Fibroblast of lung (primary cell): ENCODE data around the gene GPC6. TPM values are rescaled to one million over a fixed set of nuclear protein-coding genes. Genes with fewer than 3 reads are reported as not detected.

ENCODE experiments used
- DNase-seq, 2 donors: peaks; one replicate each; pipeline versions ENCODE4 v3.0.0 to v3.0.0-alpha.2; 2010; ENCODE audit warnings: low read depth in 2 of 2
- H2AFZ ChIP-seq: 2 replicates; pipeline ENCODE4 v1.5.1; 2012; ENCODE audit warnings: low read length, control low read depth, inconsistent platforms
- H3K27ac ChIP-seq: 2 replicates; pipeline ENCODE4 v1.5.1; 2011; ENCODE audit warnings: low read length, control low read depth; ENCODE audit not compliant: insufficient read depth
- H3K27me3 ChIP-seq: 2 replicates; pipeline ENCODE4 v1.5.1; 2011; ENCODE audit warnings: mild to moderate bottlenecking, low read length; ENCODE audit not compliant: control insufficient read depth, insufficient read depth
- H3K36me3 ChIP-seq: 2 replicates; pipeline ENCODE4 v1.5.1; 2011; ENCODE audit warnings: low read length; ENCODE audit not compliant: control insufficient read depth, insufficient read depth
- H3K4me1 ChIP-seq: 2 replicates; pipeline ENCODE4 v1.5.1; 2011; ENCODE audit warnings: low read length; ENCODE audit not compliant: control insufficient read depth, insufficient read depth; ENCODE audit errors: extremely low read depth
- H3K4me2 ChIP-seq: 2 replicates; pipeline ENCODE4 v1.5.1; 2011; ENCODE audit warnings: low read length, control low read depth; ENCODE audit not compliant: insufficient read depth; ENCODE audit errors: extremely low read depth
- H3K4me3 ChIP-seq, 4 experiments: fragments of 200-600 bp in 1 of 4; sonication (generic) in 1 of 4; replicated peaks in 1 of 4; 2 replicates each; pipeline ENCODE4 v1.5.1; 2011 to 2016; ENCODE audit warnings: low read length in 4 of 4, low read depth in 3 of 4, mild to moderate bottlenecking in 3 of 4, control low read depth in 2 of 4, inconsistent platforms in 1 of 4, mixed read lengths in 1 of 4; ENCODE audit not compliant: insufficient read depth in 1 of 4; ENCODE audit errors: control extremely low read depth in 1 of 4
- H3K79me2 ChIP-seq: 2 replicates; pipeline ENCODE4 v1.5.1; 2012; ENCODE audit warnings: mild to moderate bottlenecking, low read length, inconsistent platforms; ENCODE audit not compliant: control insufficient read depth, insufficient read depth
- H3K9ac ChIP-seq: 2 replicates; pipeline ENCODE4 v1.5.1; 2011; ENCODE audit warnings: mild to moderate bottlenecking, low read length, control low read depth; ENCODE audit not compliant: insufficient read depth
- H3K9me3 ChIP-seq: 2 replicates; pipeline ENCODE4 v1.5.1; 2012; ENCODE audit warnings: low read depth, low read length; ENCODE audit not compliant: control insufficient read depth, insufficient read depth
- H4K20me1 ChIP-seq: 2 replicates; pipeline ENCODE4 v1.5.1; 2011; ENCODE audit warnings: low read length; ENCODE audit not compliant: control insufficient read depth, insufficient read depth; ENCODE audit errors: extremely low read depth
- EZH2 ChIP-seq: IDR thresholded peaks from 2 replicates; pipeline ENCODE4 v1.5.1; 2012; ENCODE audit warnings: low read length, control low read depth, mild to moderate bottlenecking; ENCODE audit errors: missing control alignments
- polyA plus RNA-seq, 2 donors: library from polyadenylated mRNA; depleted of rRNA in 1 of 2; stranded (reverse) in 1 of 2; unstranded in 1 of 2; fragments of >200 nt; gene quantifications; 2 replicates each; pipeline ENCODE4 v1.2.1, GENCODE V29; 2011 to 2012; ENCODE audit warnings: missing spikeins in 1 of 2
- total RNA-seq: library from RNA; depleted of rRNA; stranded (reverse); fragments of >200 nt; gene quantifications from 2 replicates; pipeline ENCODE4 v1.2.1, GENCODE V29; 2014
- TF ChIP-seq, protein P1 (sequence below), 2 donors: IDR thresholded peaks in 1 of 2; conservative IDR thresholded peaks in 1 of 2; 1 replicate in 1 of 2; 2 replicates in 1 of 2; pipeline ENCODE4 v1.5.1; 2011 to 2012; ENCODE audit warnings: low read length in 2 of 2, control low read depth in 1 of 2, inconsistent platforms in 1 of 2, low read depth in 1 of 2, mild to moderate bottlenecking in 1 of 2

GPC6 gene
- total and polyA plus RNA-seq, 2 donors (not counting 1 experiment from before 2014, with no cell fraction given) = 11.2 to 33.7 TPM

- Histone ChIP-seq H3K27me3 (no peaks in the 10 kb centered on the region), H3K9ac (no peak overlapping the region), H3K27ac (no peak overlapping the region), H2AFZ (no peak overlapping the region), H3K4me3 (no peak overlapping the region), H4K20me1 (no peaks in the 10 kb centered on the region), H3K4me1 (no peaks in the 10 kb centered on the region), H3K4me2 (no peak overlapping the region), H3K79me2 (no peaks in the 10 kb centered on the region), H3K36me3 (no peaks in the 10 kb centered on the region), H3K9me3 (no peaks in the 10 kb centered on the region)
- no peak for TF ChIP-seq EZH2
- TF ChIP-seq, protein P1, sequence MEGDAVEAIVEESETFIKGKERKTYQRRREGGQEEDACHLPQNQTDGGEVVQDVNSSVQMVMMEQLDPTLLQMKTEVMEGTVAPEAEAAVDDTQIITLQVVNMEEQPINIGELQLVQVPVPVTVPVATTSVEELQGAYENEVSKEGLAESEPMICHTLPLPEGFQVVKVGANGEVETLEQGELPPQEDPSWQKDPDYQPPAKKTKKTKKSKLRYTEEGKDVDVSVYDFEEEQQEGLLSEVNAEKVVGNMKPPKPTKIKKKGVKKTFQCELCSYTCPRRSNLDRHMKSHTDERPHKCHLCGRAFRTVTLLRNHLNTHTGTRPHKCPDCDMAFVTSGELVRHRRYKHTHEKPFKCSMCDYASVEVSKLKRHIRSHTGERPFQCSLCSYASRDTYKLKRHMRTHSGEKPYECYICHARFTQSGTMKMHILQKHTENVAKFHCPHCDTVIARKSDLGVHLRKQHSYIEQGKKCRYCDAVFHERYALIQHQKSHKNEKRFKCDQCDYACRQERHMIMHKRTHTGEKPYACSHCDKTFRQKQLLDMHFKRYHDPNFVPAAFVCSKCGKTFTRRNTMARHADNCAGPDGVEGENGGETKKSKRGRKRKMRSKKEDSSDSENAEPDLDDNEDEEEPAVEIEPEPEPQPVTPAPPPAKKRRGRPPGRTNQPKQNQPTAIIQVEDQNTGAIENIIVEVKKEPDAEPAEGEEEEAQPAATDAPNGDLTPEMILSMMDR (conservative IDR thresholded peaks at IDR 0.05 in 1 of 2, IDR thresholded peaks at IDR 0.05 in 1 of 2; ENCODE audit: low read depth in 1 of 2, low read length in 2 of 2) = no peak
- no peak for DNase-seq
Observed at GRCh38 chr13:93515267-93515666, 288.7 kb downstream of the GPC6 start.

- no peaks in the 10 kb centered on the region for H3K4me1 ChIP-seq
- no peaks in the 10 kb centered on the region for H3K36me3 ChIP-seq
- no peaks in the 10 kb centered on the region for H3K27me3 ChIP-seq
- H3K9me3 ChIP-seq = no peaks in the 10 kb centered on the region
- H4K20me1 ChIP-seq = no peaks in the 10 kb centered on the region
- no peak overlapping the region for H3K27ac ChIP-seq
- H3K79me2 ChIP-seq = no peaks in the 10 kb centered on the region
- H2AFZ ChIP-seq = no peak overlapping the region
- no peak overlapping the region for H3K9ac ChIP-seq
- no peak overlapping the region for H3K4me2 ChIP-seq
- TF ChIP-seq, protein P1 (conservative IDR thresholded peaks at IDR 0.05 in 1 of 2, IDR thresholded peaks at IDR 0.05 in 1 of 2; ENCODE audit: low read depth in 1 of 2, low read length in 2 of 2) = no peak
- no peak for TF ChIP-seq EZH2
- no peak for DNase-seq
- no peak overlapping the region for H3K4me3 ChIP-seq
Observed at GRCh38 chr13:93517658-93518057, 291.1 kb downstream of the GPC6 start.

- H3K4me3 ChIP-seq = no peak overlapping the region
- H2AFZ ChIP-seq = no peak overlapping the region
- no peak overlapping the region for H3K27ac ChIP-seq
- DNase-seq = no peak
- H3K9me3 ChIP-seq = no peaks in the 10 kb centered on the region
- H3K36me3 ChIP-seq = no peaks in the 10 kb centered on the region
- H3K79me2 ChIP-seq = no peaks in the 10 kb centered on the region
- H3K27me3 ChIP-seq = no peaks in the 10 kb centered on the region
- no peaks in the 10 kb centered on the region for H4K20me1 ChIP-seq
- TF ChIP-seq, protein P1 (conservative IDR thresholded peaks at IDR 0.05 in 1 of 2, IDR thresholded peaks at IDR 0.05 in 1 of 2; ENCODE audit: low read depth in 1 of 2, low read length in 2 of 2) = no peak
- no peak for TF ChIP-seq EZH2
- no peak overlapping the region for H3K4me2 ChIP-seq
- no peak overlapping the region for H3K9ac ChIP-seq
- no peaks in the 10 kb centered on the region for H3K4me1 ChIP-seq
Observed at GRCh38 chr13:93521307-93521706, 294.7 kb downstream of the GPC6 start.
